PFSK-1 (cell line): ENCODE data around the gene UBXN2A.

Experiments
- FOXP2 ChIP-seq: optimal IDR thresholded peaks from 2 replicates; pipeline ENCODE3; 2011; ENCODE audit warnings: borderline replicate concordance, control low read depth, inconsistent platforms; ENCODE audit not compliant: insufficient read depth; ENCODE audit errors: extremely low read length, extremely low read depth
- POLR2AphosphoS5 ChIP-seq: IDR thresholded peaks from 2 replicates; pipeline ENCODE4 v1.6.1; 2012; ENCODE audit warnings: low read depth, mild to moderate bottlenecking, control low read depth, low read length, moderate library complexity
- REST ChIP-seq, 2 experiments: IDR thresholded peaks; 2 replicates each; pipeline versions ENCODE4 v1.6.1 to v1.8.0; 2011 to 2012; ENCODE audit warnings: low read depth in 2 of 2, low read length in 2 of 2, control low read depth in 1 of 2, inconsistent platforms in 1 of 2, mild to moderate bottlenecking in 1 of 2, moderate library complexity in 1 of 2; ENCODE audit not compliant: insufficient read depth in 1 of 2
- SIN3A ChIP-seq: IDR thresholded peaks from 2 replicates; pipeline ENCODE4 v1.6.1; 2012; ENCODE audit warnings: mild to moderate bottlenecking, low read length, moderate library complexity, borderline replicate concordance; ENCODE audit not compliant: insufficient read depth
- TAF1 ChIP-seq: IDR thresholded peaks from 2 replicates; pipeline ENCODE4 v1.6.1; 2012; ENCODE audit warnings: low read length, control low read depth, borderline replicate concordance; ENCODE audit not compliant: insufficient read depth

Gene UBXN2A

GRCh38 chr2:23993736-23994269, 53.5 kb downstream of the UBXN2A start:
- TF ChIP-seq TAF1 (no peak), FOXP2 (no peak), SIN3A (no peak), POLR2AphosphoS5 (no peak), REST (IDR thresholded peaks at IDR 0.05; ENCODE audit: insufficient read depth in 1 of 2, low read depth in 2 of 2, low read length in 2 of 2) (no peak)

DNA sequence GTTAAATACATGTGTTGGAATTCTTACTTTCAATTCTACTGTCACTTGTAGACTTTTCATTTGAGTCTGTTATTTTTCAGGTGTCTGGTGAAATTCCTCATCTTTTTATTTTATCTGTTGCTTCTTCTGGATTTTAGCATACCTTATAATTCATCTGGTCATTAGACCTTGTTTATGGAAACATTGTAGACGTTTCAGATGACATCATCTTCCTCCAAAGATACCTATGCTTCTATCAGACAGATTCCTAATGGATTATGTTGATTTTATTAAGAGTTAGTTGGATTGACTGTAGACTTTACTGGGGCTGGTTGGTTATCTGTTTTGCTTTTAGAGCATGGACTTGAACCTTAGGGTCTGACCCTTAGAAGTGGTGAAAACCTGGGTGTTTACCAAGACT, 54.3 kb downstream of the UBXN2A start:
- TF ChIP-seq FOXP2 (no peak), TAF1 (no peak), POLR2AphosphoS5 (no peak), SIN3A (no peak), REST (IDR thresholded peaks at IDR 0.05; ENCODE audit: insufficient read depth in 1 of 2, low read depth in 2 of 2, low read length in 2 of 2) (no peak)

- TF ChIP-seq FOXP2 (no peak), POLR2AphosphoS5 (no peak), REST (IDR thresholded peaks at IDR 0.05; ENCODE audit: insufficient read depth in 1 of 2, low read depth in 2 of 2, low read length in 2 of 2) (no peak), TAF1 (no peak), SIN3A (no peak)
These were observed 67.4 kb downstream of the UBXN2A start for GRCh38 chr2:24007693-24008092.

- TF ChIP-seq FOXP2, result no peak
- no peak for TF ChIP-seq POLR2AphosphoS5
- no peak for TF ChIP-seq SIN3A
- TF ChIP-seq TAF1, result no peak
- TF ChIP-seq REST (IDR thresholded peaks at IDR 0.05; ENCODE audit: insufficient read depth in 1 of 2, low read depth in 2 of 2, low read length in 2 of 2), result no peak
These were observed 68.6 kb downstream of the UBXN2A start for GRCh38 chr2:24008672-24009366.

DNA sequence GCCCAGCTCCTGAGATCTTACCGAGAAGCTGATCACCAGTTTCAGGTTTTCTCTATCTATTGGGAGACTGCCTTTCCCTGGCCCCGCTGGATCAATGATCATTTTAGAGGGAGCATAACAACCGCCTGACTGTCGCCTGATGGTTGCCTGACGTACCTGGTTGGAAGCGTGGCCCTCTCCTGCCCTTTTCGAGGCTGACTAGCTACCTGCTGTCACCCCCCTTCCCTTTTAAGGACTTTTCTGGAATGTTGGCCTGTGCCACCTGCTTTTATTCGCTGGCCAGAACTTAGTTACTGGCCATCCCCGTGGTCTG, 69.1 kb downstream of the UBXN2A start:
- TF ChIP-seq SIN3A, result no peak
- TF ChIP-seq POLR2AphosphoS5, result no peak
- no peak for TF ChIP-seq TAF1
- TF ChIP-seq FOXP2, result no peak
- no peak for TF ChIP-seq REST (IDR thresholded peaks at IDR 0.05; ENCODE audit: insufficient read depth in 1 of 2, low read depth in 2 of 2, low read length in 2 of 2)
